SK-N-SH (cell line): ENCODE results near the gene CDHR4. TPM values are rescaled to one million over a fixed set of nuclear protein-coding genes. Genes with fewer than 3 reads are reported as not detected.

Experiments used
- CHD2 ChIP-seq: fragments of 150-350 bp; IDR thresholded peaks from 2 replicates; pipeline ENCODE4 v1.6.1; 2018; ENCODE audit warnings: low read length; ENCODE audit not compliant: partially characterized antibody
- CTCF ChIP-seq: fragments of 200-600 bp; sonication (generic); IDR thresholded peaks from 2 replicates; pipeline ENCODE4 v1.6.1; 2017; ENCODE audit warnings: antibody characterized with exemption, mild to moderate bottlenecking, moderate library complexity
- EP300 ChIP-seq, 2 experiments: IDR thresholded peaks; 2 replicates each; pipeline versions ENCODE4 v1.4.0 to v1.6.1; 2012; ENCODE audit warnings: borderline replicate concordance in 1 of 2, low read depth in 1 of 2, low read length in 1 of 2
- FOSL2 ChIP-seq: IDR thresholded peaks from 2 replicates; pipeline ENCODE4 v1.4.0; 2012; ENCODE audit warnings: low read depth, mild to moderate bottlenecking, moderate library complexity, borderline replicate concordance
- FOXJ3 ChIP-seq: sonication (generic); formaldehyde crosslinking; IDR thresholded peaks from 2 replicates; pipeline ENCODE4 v1.5.1; 2020; ENCODE audit warnings: mild to moderate bottlenecking, missing genetic modification reagents
- FOXM1 ChIP-seq: IDR thresholded peaks from 2 replicates; pipeline ENCODE4 v1.4.0; 2012; ENCODE audit warnings: low read depth, mild to moderate bottlenecking
- GATA2 ChIP-seq: sonication (generic); formaldehyde crosslinking; IDR thresholded peaks from 2 replicates; pipeline ENCODE4 v1.5.0; 2020; ENCODE audit warnings: mild to moderate bottlenecking, missing genetic modification reagents
- IRF3 ChIP-seq: fragments of 150-350 bp; IDR thresholded peaks from 2 replicates; pipeline ENCODE4 v1.6.1; 2016; ENCODE audit warnings: mild to moderate bottlenecking, low read depth, low read length
- JUND ChIP-seq: IDR thresholded peaks from 2 replicates; pipeline ENCODE4 v1.4.0; 2012
- MAX ChIP-seq: IDR thresholded peaks from 2 replicates; pipeline ENCODE4 v1.4.0; 2012; ENCODE audit warnings: low read depth
- NRF1 ChIP-seq: IDR thresholded peaks from 2 replicates; pipeline ENCODE4 v1.6.1; 2012; ENCODE audit warnings: low read depth, mild to moderate bottlenecking, low read length
- RAD21 ChIP-seq: IDR thresholded peaks from 2 replicates; pipeline ENCODE4 v1.6.1; 2012; ENCODE audit warnings: mild to moderate bottlenecking, low read length
- SMC3 ChIP-seq: IDR thresholded peaks from 2 replicates; pipeline ENCODE4 v1.6.1; 2012; ENCODE audit warnings: low read depth, low read length, improper control_type of control experiment
- YY1 ChIP-seq: IDR thresholded peaks from 2 replicates; pipeline ENCODE4 v1.4.0; 2012; ENCODE audit warnings: low read depth, mild to moderate bottlenecking
- ZBTB33 ChIP-seq: IDR thresholded peaks from 2 replicates; pipeline ENCODE4 v1.4.0; 2012; ENCODE audit warnings: low read depth, borderline replicate concordance
- polyA plus RNA-seq, 3 experiments: library from polyadenylated mRNA; depleted of rRNA; stranded (reverse); fragments of >200 nt; gene quantifications; 2 replicates each; pipeline ENCODE4 v1.2.3, GENCODE V29; 2012

The CDHR4 gene
- polyA plus RNA-seq, 1 of the 3 experiments (the other 2 are of a cell fraction), result 0.07 TPM

GRCh38 chr3:49803465-49804140 is 3.9 kb upstream of the CDHR4 start (continued):
- TF ChIP-seq CTCF (peak; percentile 20; the same call in 1 of the 2 replicates), CHD2 (no peak), FOXM1 (no peak), JUND (no peak), NRF1 (no peak), FOSL2 (no peak), ZBTB33 (no peak), MAX (0 out of 2 replicates have a peak, but pooled peaks have one; percentile 45), IRF3 (no peak), FOXJ3 (CRISPR knock-in tag) (no peak), YY1 (no peak), EP300 (IDR thresholded peaks at IDR 0.05; ENCODE audit: borderline replicate concordance in 1 of 2, low read depth in 1 of 2, low read length in 1 of 2) (no peak), GATA2 (CRISPR knock-in tag) (peak; percentile 70), SMC3 (no peak), RAD21 (no peak)
